KMS-11 (cell line): ENCODE measurements around the gene POMP.

Source experiments
- H2AFZ ChIP-seq: fragments of 200-600 bp; sonication (generic); 2 replicates; pipeline ENCODE4 v1.6.1; 2016; ENCODE audit warnings: antibody characterized with exemption, mixed run types, low read depth
- H3K27ac ChIP-seq: fragments of 200-600 bp; sonication (generic); 2 replicates; pipeline ENCODE4 v1.6.1; 2016; ENCODE audit warnings: mild to moderate bottlenecking, mixed run types
- H3K27me3 ChIP-seq: fragments of 200-600 bp; sonication (generic); 2 replicates; pipeline ENCODE4 v1.6.1; 2017; ENCODE audit warnings: mild to moderate bottlenecking, low read depth, mixed run types, moderate library complexity; ENCODE audit not compliant: insufficient read depth
- H3K36me3 ChIP-seq: fragments of 200-600 bp; sonication (generic); 2 replicates; pipeline ENCODE4 v1.6.1; 2017; ENCODE audit warnings: mild to moderate bottlenecking, mixed run types; ENCODE audit not compliant: insufficient read depth
- H3K4me1 ChIP-seq: fragments of 200-600 bp; sonication (generic); 2 replicates; pipeline ENCODE4 v1.6.1; 2016; ENCODE audit warnings: mild to moderate bottlenecking, low read depth, mixed run types; ENCODE audit not compliant: poor library complexity, severe bottlenecking
- H3K4me2 ChIP-seq: fragments of 200-600 bp; sonication (generic); 2 replicates; pipeline ENCODE4 v1.7.0; 2016; ENCODE audit warnings: mild to moderate bottlenecking, mixed run types
- H3K4me3 ChIP-seq: fragments of 200-600 bp; sonication (generic); IDR thresholded peaks from 2 replicates; pipeline ENCODE4 v1.6.1; 2017; ENCODE audit warnings: low read depth, low read length, mixed read lengths; ENCODE audit not compliant: insufficient read depth
- H3K79me2 ChIP-seq: fragments of 200-600 bp; sonication (generic); 2 replicates; pipeline ENCODE4 v1.6.1; 2016; ENCODE audit warnings: low read depth, mixed run types; ENCODE audit not compliant: insufficient read depth
- H3K9ac ChIP-seq: fragments of 200-600 bp; sonication (generic); 2 replicates; pipeline ENCODE4 v1.6.1; 2016; ENCODE audit warnings: mild to moderate bottlenecking, mixed run types
- H4K20me1 ChIP-seq: fragments of 200-600 bp; sonication (generic); 2 replicates; pipeline ENCODE4 v1.6.1; 2016; ENCODE audit warnings: mild to moderate bottlenecking, mixed run types; ENCODE audit not compliant: insufficient read depth
- CTCF ChIP-seq: fragments of 200-600 bp; sonication (generic); conservative IDR thresholded peaks from 2 replicates; pipeline ENCODE4 v1.6.1; 2017; ENCODE audit warnings: low read depth, mild to moderate bottlenecking, antibody characterized with exemption, low read length, moderate library complexity, mixed read lengths

Gene POMP

GRCh38 chr13:28620011-28620830 lies 38.7 kb upstream of the POMP start:
- H3K4me1 ChIP-seq, result no peaks in the 10 kb centered on the region
- no peaks in the 10 kb centered on the region for H3K36me3 ChIP-seq
- H3K4me3 ChIP-seq, result no peak overlapping the region
- H4K20me1 ChIP-seq, result no peaks in the 10 kb centered on the region
- no peak overlapping the region for H2AFZ ChIP-seq
- H3K27ac ChIP-seq, result no peak overlapping the region
- no peaks in the 10 kb centered on the region for H3K79me2 ChIP-seq
- H3K27me3 ChIP-seq, result no peaks in the 10 kb centered on the region
- H3K4me2 ChIP-seq, result no peak overlapping the region
- H3K9ac ChIP-seq, result no peak overlapping the region
- no peak for TF ChIP-seq CTCF

GRCh38 chr13:28621449-28621848 lies 37.5 kb upstream of the POMP start:
- no peak overlapping the region for H3K9ac ChIP-seq
- H2AFZ ChIP-seq, result no peak overlapping the region
- no peak for TF ChIP-seq CTCF
- H4K20me1 ChIP-seq, result no peaks in the 10 kb centered on the region
- H3K36me3 ChIP-seq, result no peaks in the 10 kb centered on the region
- H3K4me3 ChIP-seq, result no peak overlapping the region
- H3K27me3 ChIP-seq, result no peaks in the 10 kb centered on the region
- H3K27ac ChIP-seq, result no peak overlapping the region
- H3K79me2 ChIP-seq, result no peaks in the 10 kb centered on the region
- H3K4me2 ChIP-seq, result no peak overlapping the region
- H3K4me1 ChIP-seq, result no peaks in the 10 kb centered on the region

- Histone ChIP-seq H3K27ac (no peak overlapping the region), H3K9ac (no peak overlapping the region), H3K4me2 (no peak overlapping the region), H3K27me3 (no peaks in the 10 kb centered on the region), H3K79me2 (no peaks in the 10 kb centered on the region), H4K20me1 (no peaks in the 10 kb centered on the region), H3K4me3 (no peak overlapping the region), H2AFZ (no peak overlapping the region), H3K36me3 (no peaks in the 10 kb centered on the region), H3K4me1 (no peaks in the 10 kb centered on the region)
- no peak for TF ChIP-seq CTCF
Observed at GRCh38 chr13:28622286-28622685, 36.6 kb upstream of the POMP start.

GRCh38 chr13:28623782-28624706 lies 34.9 kb upstream of the POMP start:
- Histone ChIP-seq H3K4me3 (no peak overlapping the region), H3K36me3 (no peaks in the 10 kb centered on the region), H2AFZ (no peak overlapping the region), H3K4me1 (no peaks in the 10 kb centered on the region), H3K79me2 (no peaks in the 10 kb centered on the region), H4K20me1 (no peaks in the 10 kb centered on the region), H3K27ac (no peak overlapping the region), H3K27me3 (no peaks in the 10 kb centered on the region), H3K4me2 (no peak overlapping the region), H3K9ac (no peak overlapping the region)
- no peak for TF ChIP-seq CTCF
